GM21737 (cell line): ENCODE data around the gene USP31.

Experiments
- ATAC-seq: cut with Tn5 transposase; IDR thresholded peaks from one replicate; pipeline ENCODE4 v1.9.1; 2021; ENCODE audit warnings: mild to moderate bottlenecking, moderate library complexity; ENCODE audit not compliant: unreplicated experiment

USP31 gene

GRCh38 chr16:23149267-23149992 is at the start of gene USP31:
Gene USP31, minus strand, starts transcription at chr16:23149452. Its CDS starts 182 bp downstream, at chr16:23149270.
- ATAC-seq = peak; percentile 91

- ATAC-seq = no peak
These were observed 47.3 kb upstream of the USP31 start for GRCh38 chr16:23196539-23196938.

- ATAC-seq = no peak
These were observed 46.2 kb upstream of the USP31 start for GRCh38 chr16:23195366-23195978.

GRCh38 chr16:23194497-23195221 is 45.4 kb upstream of the USP31 start:
- no peak for ATAC-seq

- no peak for ATAC-seq
These were observed 39.7 kb upstream of the USP31 start for GRCh38 chr16:23188911-23189310.

GRCh38 chr16:23187341-23187740 is 38.1 kb upstream of the USP31 start:
- ATAC-seq = no peak

- ATAC-seq = no peak
These were observed 36.9 kb upstream of the USP31 start for GRCh38 chr16:23186171-23186570.

GRCh38 chr16:23185656-23186055 is 36.4 kb upstream of the USP31 start:
- ATAC-seq = no peak

GRCh38 chr16:23183543-23183862 is 34.3 kb upstream of the USP31 start:
- no peak for ATAC-seq

GRCh38 chr16:23182679-23183542 is 33.7 kb upstream of the USP31 start, which contains the start of gene SCNN1G:
Gene SCNN1G, plus strand, starts transcription at chr16:23182745. Its CDS starts 3,527 bp downstream, at chr16:23186272.
- no peak for ATAC-seq

- ATAC-seq = peak; percentile 91
These were observed 33.0 kb upstream of the USP31 start for GRCh38 chr16:23182206-23182678.

GRCh38 chr16:23181506-23181905 is 32.3 kb upstream of the USP31 start:
- no peak for ATAC-seq

GRCh38 chr16:23175651-23176050 is 26.4 kb upstream of the USP31 start:
- no peak for ATAC-seq

GRCh38 chr16:23174622-23175021 is 25.4 kb upstream of the USP31 start:
- ATAC-seq = no peak

- no peak for ATAC-seq
These were observed 23.7 kb upstream of the USP31 start for GRCh38 chr16:23172994-23173393.

GRCh38 chr16:23172583-23172982 is 23.3 kb upstream of the USP31 start:
- ATAC-seq = no peak

GRCh38 chr16:23164736-23165135 is 15.5 kb upstream of the USP31 start:
- no peak for ATAC-seq

- no peak for ATAC-seq
These were observed 14.7 kb upstream of the USP31 start for GRCh38 chr16:23163921-23164320.

GRCh38 chr16:23160574-23160973 is 11.3 kb upstream of the USP31 start:
- ATAC-seq = no peak

- ATAC-seq = no peak
These were observed 10.8 kb upstream of the USP31 start for GRCh38 chr16:23160082-23160481.

- ATAC-seq = no peak
These were observed 8.9 kb upstream of the USP31 start for GRCh38 chr16:23158114-23158513.
